K562 (cell line): ENCODE data around the gene ABHD8. TPM values are rescaled to one million over a fixed set of nuclear protein-coding genes. Genes with fewer than 3 reads are reported as not detected.
A peak's percentile ranks its signal among the peaks of the same experiment; 100 is the strongest.

Experiments
- ATAC-seq: fragments of 200-7000 bp; cut with Tn5 transposase; 3 replicates; pipeline ENCODE4 v1.9.1; 2020; ENCODE audit warnings: moderate library complexity
- BruUV-seq: library from RNA; stranded (reverse); fragments of 400-500 nt; replicated peaks from 2 replicates; lab custom pipeline; 2021; lab: Mats Ljungman, UMichigan
- CTCF ChIA-PET: fragments of 300-600 bp; formaldehyde crosslinking; extraction: SDS; loops from one replicate; lab custom pipeline; 2021; ENCODE audit warnings: low intra/inter-chr PET ratio; lab: Yijun Ruan, JAX
- POLR2A ChIA-PET: fragments of 300-600, 350-650 bp; sonication (Branson Sonifier 250); formaldehyde crosslinking; extraction: SDS; loops from one replicate; lab custom pipeline; 2021; ENCODE audit warnings: antibody characterized with exemption, inconsistent platforms; lab: Yijun Ruan, JAX
- DNase-seq, 4 experiments: peaks; one replicate each; pipeline versions ENCODE4 v3.0.0 to v3.0.0-alpha.2; 2011 to 2018; ENCODE audit warnings: low spot score in 3 of 4, mixed read lengths in 3 of 4; ENCODE audit errors: extremely low read depth in 1 of 4
- FAIRE-seq: peaks from 2 replicates; lab custom pipeline; 2011; peaks lifted over from hg19 to GRCh38; lab: Jason Lieb, UNC
- H2AFZ ChIP-seq: 2 replicates; pipeline ENCODE4 v1.6.0; 2011; ENCODE audit warnings: low read depth, low read length, control low read depth, inconsistent platforms
- H3K27ac ChIP-seq: fragments of 200-600 bp; 3 replicates; pipeline ENCODE4 v1.8.0; 2011; ENCODE audit warnings: low read depth, mild to moderate bottlenecking, control low read depth, inconsistent platforms, low read length, moderate library complexity, mixed read lengths; ENCODE audit errors: extremely low read depth
- H3K27me3 ChIP-seq, 2 experiments: fragments of 300-600 bp in 1 of 2; 2 replicates in 1 of 2; 3 replicates in 1 of 2; pipeline versions ENCODE4 v1.6.0 to v1.8.0; 2011; ENCODE audit warnings: inconsistent platforms in 2 of 2, low read length in 2 of 2, mild to moderate bottlenecking in 1 of 2, mixed read lengths in 1 of 2, moderate library complexity in 1 of 2; ENCODE audit not compliant: control insufficient read depth in 2 of 2, insufficient read depth in 2 of 2
- H3K36me3 ChIP-seq: fragments of 300-600 bp; 3 replicates; pipeline ENCODE4 v1.8.0; 2011; ENCODE audit warnings: mild to moderate bottlenecking, low read length, inconsistent platforms; ENCODE audit not compliant: control insufficient read depth, insufficient read depth
- H3K4me1 ChIP-seq, 2 experiments: fragments of 200-600 bp in 1 of 2; replicated peaks in 1 of 2; 2 replicates in 1 of 2; 3 replicates in 1 of 2; pipeline versions ENCODE4 v1.5.1 to v1.8.0; 2011; ENCODE audit warnings: inconsistent platforms in 2 of 2, low read length in 2 of 2, mild to moderate bottlenecking in 1 of 2, mixed read lengths in 1 of 2, moderate library complexity in 1 of 2; ENCODE audit not compliant: control insufficient read depth in 2 of 2, insufficient read depth in 2 of 2
- H3K4me2 ChIP-seq: 2 replicates; pipeline ENCODE4 v1.6.1; 2011; ENCODE audit warnings: low read length, control low read depth, inconsistent platforms, mixed read lengths; ENCODE audit not compliant: insufficient read depth
- H3K4me3 ChIP-seq: fragments of 200-600 bp; sonication (generic), shearing (Covaris generic); 2 replicates; pipeline ENCODE4 v1.5.1; 2016; ENCODE audit warnings: control low read depth, inconsistent platforms
- H3K79me2 ChIP-seq: fragments of 200-600 bp; 3 replicates; pipeline ENCODE4 v1.8.0; 2011; ENCODE audit warnings: low read length, inconsistent platforms; ENCODE audit not compliant: control insufficient read depth, insufficient read depth
- H3K9ac ChIP-seq, 2 experiments: 2 replicates each; pipeline versions ENCODE4 v1.6.0 to v1.6.1; 2011; ENCODE audit warnings: low read depth in 2 of 2, low read length in 2 of 2, control low read depth in 1 of 2, inconsistent platforms in 1 of 2, mild to moderate bottlenecking in 1 of 2, mixed read lengths in 1 of 2; ENCODE audit not compliant: insufficient read depth in 1 of 2
- H3K9me1 ChIP-seq: one replicate; pipeline ENCODE4 v1.6.0; 2011; ENCODE audit warnings: inconsistent platforms, mild to moderate bottlenecking, low read length, moderate library complexity; ENCODE audit not compliant: control insufficient read depth, insufficient read depth
- H3K9me3 ChIP-seq: replicated peaks from 2 replicates; pipeline ENCODE4 v1.5.1; 2011; ENCODE audit warnings: low read depth, low read length, inconsistent platforms; ENCODE audit not compliant: control insufficient read depth, insufficient read depth
- H4K20me1 ChIP-seq: replicated peaks from 2 replicates; pipeline ENCODE4 v1.6.1; 2011; ENCODE audit warnings: low read length, inconsistent platforms, mixed read lengths; ENCODE audit not compliant: control insufficient read depth, insufficient read depth
- CHAMP1 ChIP-seq: fragments of 450-650 bp; IDR thresholded peaks from 2 replicates; pipeline ENCODE4 v1.6.1; 2016; ENCODE audit warnings: mild to moderate bottlenecking
- CREM ChIP-seq: IDR thresholded peaks from 2 replicates; pipeline ENCODE4 v1.6.1; 2014; ENCODE audit warnings: antibody characterized with exemption, low read depth
- HEY1 ChIP-seq: fragments of 250-450 bp; sonication (Bioruptor Pico); IDR thresholded peaks from 2 replicates; pipeline ENCODE4 v1.5.0; 2020; ENCODE audit warnings: mild to moderate bottlenecking, moderate library complexity, borderline replicate concordance
- HIVEP1 ChIP-seq: fragments of 250-450 bp; sonication (Bioruptor Pico); IDR thresholded peaks from 2 replicates; pipeline ENCODE4 v1.4.0; 2020; ENCODE audit warnings: mild to moderate bottlenecking
- HOMEZ ChIP-seq: fragments of 250-450 bp; sonication (Bioruptor Pico); IDR thresholded peaks from 2 replicates; pipeline ENCODE4 v1.4.0; 2020; ENCODE audit warnings: mild to moderate bottlenecking, moderate library complexity
- MBD1 ChIP-seq: fragments of 250-450 bp; sonication (Bioruptor Pico); IDR thresholded peaks from 2 replicates; pipeline ENCODE4 v1.8.0; 2022; ENCODE audit warnings: inconsistent platforms
- MLLT1 ChIP-seq, 2 experiments: fragments of 450-650 bp; IDR thresholded peaks; 2 replicates each; pipeline ENCODE4 v1.6.1; 2016
- MLX ChIP-seq, 2 experiments: fragments of 450-650 bp in 1 of 2; sonication (generic) in 1 of 2; formaldehyde crosslinking; conservative IDR thresholded peaks; 2 replicates each; pipeline versions ENCODE4 v1.4.0 to v1.8.1; 2020 to 2022; ENCODE audit warnings: mild to moderate bottlenecking in 1 of 2, missing genetic modification reagents in 1 of 2
- MYBL2 ChIP-seq, 2 experiments: fragments of 450-650 bp in 1 of 2; sonication (generic) in 1 of 2; formaldehyde crosslinking in 1 of 2; IDR thresholded peaks; 2 replicates each; pipeline versions ENCODE4 v1.6.1 to v1.8.1; 2017 to 2022; ENCODE audit warnings: borderline replicate concordance in 1 of 2, inconsistent platforms in 1 of 2, low read depth in 1 of 2, mild to moderate bottlenecking in 1 of 2, missing genetic modification reagents in 1 of 2, moderate library complexity in 1 of 2
- NFYB ChIP-seq: IDR thresholded peaks from 2 replicates; pipeline ENCODE4 v1.6.1; 2011; ENCODE audit warnings: mild to moderate bottlenecking, moderate library complexity; ENCODE audit not compliant: insufficient read length; ENCODE audit errors: extremely low read depth
- RBFOX2 ChIP-seq: fragments of 200-400 bp; formaldehyde crosslinking; IDR thresholded peaks from 2 replicates; pipeline ENCODE4 v1.6.1; 2017; ENCODE audit warnings: low read depth, mild to moderate bottlenecking, low read length, moderate library complexity
- RUNX1 ChIP-seq: sonication (generic); IDR thresholded peaks from 2 replicates; pipeline ENCODE4 v1.6.1; 2016; ENCODE audit warnings: antibody characterized with exemption, low read depth
- SRSF1 ChIP-seq: fragments of 200-400 bp; formaldehyde crosslinking; IDR thresholded peaks from 2 replicates; pipeline ENCODE4 v1.6.1; 2017; ENCODE audit warnings: mild to moderate bottlenecking, low read depth, low read length, moderate library complexity
- ZC3H8 ChIP-seq: fragments of 450-650 bp; IDR thresholded peaks from 2 replicates; pipeline ENCODE4 v1.6.1; 2017
- ZNF133 ChIP-seq: fragments of 250-450 bp; sonication (Bioruptor Pico); IDR thresholded peaks from 2 replicates; pipeline ENCODE4 v1.4.0; 2020; ENCODE audit warnings: mild to moderate bottlenecking
- WGBS: fragments of 100-300 bp; shearing (Covaris generic); methylation state at CpG from one replicate; pipeline ENCODE4 v1.1.6; 2016; ENCODE audit warnings: low coverage, mixed read lengths; ENCODE audit not compliant: insufficient coverage; ENCODE audit errors: missing lambda C conversion rate; 5-methylcytosine and 5-hydroxymethylcytosine counted together
- in situ Hi-C: fragments of 300-500 bp; cut with MboI; formaldehyde crosslinking; loops from 4 replicates; pipeline ENCODE4 v1.15.0; 2018; ENCODE audit warnings: inconsistent platforms, mixed read lengths
- intact Hi-C: fragments of 100-400 bp; cut with micrococcal nuclease; formaldehyde crosslinking; loops from 2 replicates; pipeline ENCODE4 v1.14.2; 2022
- polyA plus RNA-seq, 8 experiments: library from polyadenylated mRNA; depleted of rRNA in 4 of 8; stranded (reverse) in 5 of 8; unstranded in 3 of 8; fragments of >200 nt; fragmentation: Nextera tagmentation in 2 of 8; fragmentation: Illumina TruSeq in 1 of 8; extraction: Ambion mirVana in 2 of 8; extraction: Trizol in 1 of 8; gene quantifications; 2 replicates each; pipeline versions ENCODE4 v1.2.1 to v1.2.3, GENCODE V29; 2011 to 2014; ENCODE audit warnings: inconsistent platforms in 1 of 8, missing spikeins in 1 of 8
- total RNA-seq, 7 experiments: library from RNA; depleted of rRNA in 6 of 7; stranded (reverse); fragments of >200 nt in 6 of 7; fragmentation: Illumina TruSeq in 2 of 7; extraction: Trizol in 2 of 7; gene quantifications; 2 replicates each; pipeline versions ENCODE4 v1.2.1 to v1.2.3, GENCODE V29; 2011 to 2021; ENCODE audit warnings: low replicate concordance in 1 of 7

ABHD8 gene
- total and polyA plus RNA-seq, 9 of the 15 experiments (the other 6 are each of a cell fraction or from before 2014, with no cell fraction given), result 0.04 to 6.6 (median 2.0) TPM; not detected in 1

- no peaks in the 10 kb centered on the region for H3K9me1 ChIP-seq
- in situ Hi-C loops (no loop called here), intact Hi-C loops (no loop called here)
- BruUV-seq, result no TSS peak
- H3K4me2 ChIP-seq, result peak overlapping the region; percentile 62
- peaks cover 31% of the 10 kb centered on the region for H3K79me2 ChIP-seq
- H3K4me1 ChIP-seq, result peaks cover 26 to 64% of the 10 kb centered on the region in 2 experiments; a peak in 4 of 5 replicates
- peak overlapping the region in 1 of 2 experiments; percentile 47; a peak in 2 of 4 replicates for H3K9ac ChIP-seq
- H3K27ac ChIP-seq, result peak overlapping the region; percentile 32
- ChIA-PET CTCF (interaction anchor here (0.6 to 1.1 kb wide), 2 partner anchors 11 to 87 kb away, joined by 3 to 6 read pairs; no protein-coding TSS in a partner anchor), POLR2A (interaction anchor here (0.6 to 1.6 kb wide), 6 partner anchors 9 to 273 kb away, joined by 3 to 5 read pairs (median 4); partner anchors contain the start of gene BABAM1)
- FAIRE-seq, result no peak
- H4K20me1 ChIP-seq, result no peaks in the 10 kb centered on the region
- no peak for DNase-seq
- no peak overlapping the region for H3K4me3 ChIP-seq
- H3K9me3 ChIP-seq, result no peaks in the 10 kb centered on the region; the same call in 1 of the 2 replicates
- no peak for ATAC-seq
- WGBS, result 61% methylated on average over 12 of the region's 12 CpGs
- peak overlapping the region; percentile 84 for H2AFZ ChIP-seq
- H3K27me3 ChIP-seq, result no peaks in the 10 kb centered on the region
- peaks cover 15% of the 10 kb centered on the region for H3K36me3 ChIP-seq
- no peak for TF ChIP-seq MLX (CRISPR knock-in tag; conservative IDR thresholded peaks at IDR 0.05)
- TF ChIP-seq RUNX1, result no peak
- no peak for TF ChIP-seq MBD1 (CRISPR knock-in tag)
- TF ChIP-seq CHAMP1, result no peak
- TF ChIP-seq NFYB, result no peak
- TF ChIP-seq ZNF133, result no peak
- no peak for TF ChIP-seq MLLT1 (IDR thresholded peaks at IDR 0.05)
- no peak for TF ChIP-seq ZC3H8
- no peak for TF ChIP-seq CREM
- TF ChIP-seq HOMEZ, result no peak
- no peak for TF ChIP-seq RBFOX2
- TF ChIP-seq MYBL2 (IDR thresholded peaks at IDR 0.05; ENCODE audit: low read depth), result no peak
- TF ChIP-seq MYBL2 (CRISPR knock-in tag; IDR thresholded peaks at IDR 0.05; ENCODE audit: borderline replicate concordance), result no peak
- no peak for TF ChIP-seq HEY1
- TF ChIP-seq HIVEP1, result no peak
- no peak for TF ChIP-seq SRSF1
These were observed 679 bp upstream of the ABHD8 start for GRCh38 chr19:17303940-17304267.
